HepG2 (cell line): ENCODE measurements around the gene HMCN2. TPM values are rescaled to one million over a fixed set of nuclear protein-coding genes. Genes with fewer than 3 reads are reported as not detected.

Experiments used
- ATAC-seq: fragments of 200-7000 bp; cut with Tn5 transposase; 3 replicates; pipeline ENCODE4 v1.9.1; 2020; ENCODE audit warnings: mild to moderate bottlenecking, moderate library complexity
- BruUV-seq: library from RNA; stranded (reverse); fragments of 400-500 nt; replicated peaks from 2 replicates; lab custom pipeline; 2021; lab: Mats Ljungman, UMichigan
- CTCF ChIA-PET: fragments of 300-600 bp; formaldehyde crosslinking; extraction: SDS; loops from one replicate; lab custom pipeline; 2021; ENCODE audit warnings: low total read pairs, inconsistent platforms, low intra/inter-chr PET ratio; lab: Yijun Ruan, JAX
- POLR2A ChIA-PET: fragments of 350-600 bp; sonication (Branson Sonifier 250); formaldehyde crosslinking; loops from one replicate; lab custom pipeline; 2020; ENCODE audit warnings: antibody characterized with exemption, inconsistent platforms; lab: Yijun Ruan, JAX
- DNase-seq: peaks from one replicate; pipeline ENCODE4 v3.0.0-alpha.2; 2015; ENCODE audit warnings: low spot score
- FAIRE-seq: peaks from 3 replicates; lab custom pipeline; 2011; peaks lifted over from hg19 to GRCh38; lab: Jason Lieb, UNC
- H2AFZ ChIP-seq: one replicate; pipeline ENCODE4 v1.6.1; 2011; ENCODE audit warnings: low read length, inconsistent platforms
- H3K27ac ChIP-seq: fragments of 300-600 bp; 3 replicates; pipeline ENCODE4 v1.8.0; 2011; ENCODE audit warnings: mixed run types, mild to moderate bottlenecking, mixed read lengths, low read length, inconsistent platforms; ENCODE audit not compliant: insufficient read depth; ENCODE audit errors: extremely low read length
- H3K27me3 ChIP-seq, 2 experiments: fragments of 200-600 bp in 1 of 2; 2 replicates in 1 of 2; 3 replicates in 1 of 2; pipeline versions ENCODE4 v1.6.0 to v1.8.0; 2011; ENCODE audit warnings: low read length in 2 of 2, mild to moderate bottlenecking in 2 of 2, moderate library complexity in 2 of 2, inconsistent platforms in 1 of 2; ENCODE audit not compliant: insufficient read depth in 2 of 2, control insufficient read depth in 1 of 2
- H3K36me3 ChIP-seq, 2 experiments: fragments of 200-600 bp in 1 of 2; replicated peaks in 1 of 2; 2 replicates in 1 of 2; 3 replicates in 1 of 2; pipeline versions ENCODE4 v1.5.1 to v1.8.0; 2011; ENCODE audit warnings: low read length in 2 of 2, inconsistent platforms in 1 of 2; ENCODE audit not compliant: insufficient read depth in 2 of 2, control insufficient read depth in 1 of 2
- H3K4me1 ChIP-seq: 2 replicates; pipeline ENCODE4 v1.5.1; 2012; ENCODE audit warnings: low read length, inconsistent platforms; ENCODE audit not compliant: insufficient read depth
- H3K4me2 ChIP-seq: 2 replicates; pipeline ENCODE4 v1.6.0; 2011; ENCODE audit warnings: low read depth, low read length, inconsistent platforms
- H3K4me3 ChIP-seq, 3 experiments: fragments of 200-600 bp in 1 of 3; sonication (generic), shearing (Covaris generic) in 1 of 3; replicated peaks in 1 of 3; 2 replicates each; pipeline ENCODE4 v1.5.1; 2011 to 2016; ENCODE audit warnings: low read length in 3 of 3, inconsistent platforms in 2 of 3, low read depth in 2 of 3, mild to moderate bottlenecking in 2 of 3, control low read depth in 1 of 3, mixed read lengths in 1 of 3; ENCODE audit not compliant: insufficient read depth in 1 of 3
- H3K79me2 ChIP-seq: one replicate; pipeline ENCODE4 v1.6.1; 2011; ENCODE audit warnings: low read length, inconsistent platforms; ENCODE audit not compliant: insufficient read depth
- H3K9ac ChIP-seq: 2 replicates; pipeline ENCODE4 v1.6.0; 2011; ENCODE audit warnings: mild to moderate bottlenecking, low read depth, low read length, inconsistent platforms; ENCODE audit not compliant: insufficient read depth
- H3K9me3 ChIP-seq: 2 replicates; pipeline ENCODE4 v1.5.1; 2012; ENCODE audit warnings: mild to moderate bottlenecking, low read length
- H4K20me1 ChIP-seq: 2 replicates; pipeline ENCODE4 v1.6.0; 2011; ENCODE audit warnings: inconsistent platforms, mild to moderate bottlenecking, low read length, moderate library complexity; ENCODE audit not compliant: insufficient read depth
- IKZF1 ChIP-seq: fragments of 450-650 bp; IDR thresholded peaks from 2 replicates; pipeline ENCODE4 v1.7.1; 2016
- NFYB ChIP-seq: sonication (generic); formaldehyde crosslinking; IDR thresholded peaks from 2 replicates; pipeline ENCODE4 v1.4.0; 2020; ENCODE audit warnings: missing genetic modification reagents
- POLR2AphosphoS2 ChIP-seq: IDR thresholded peaks from 2 replicates; pipeline ENCODE4 v1.6.1; 2011; ENCODE audit warnings: low read depth, low read length, improper control_type of control experiment
- RXRB ChIP-seq: IDR thresholded peaks from 2 replicates; pipeline ENCODE4 v1.6.1; 2016; ENCODE audit warnings: borderline replicate concordance, missing genetic modification reagents, missing compliant biosample characterization
- SRF ChIP-seq: IDR thresholded peaks from 2 replicates; pipeline ENCODE4 v1.6.1; 2011; ENCODE audit warnings: mild to moderate bottlenecking, low read depth, low read length, moderate library complexity
- ZBTB7B ChIP-seq: sonication (generic); formaldehyde crosslinking; IDR thresholded peaks from 2 replicates; pipeline ENCODE4 v1.4.0; 2020; ENCODE audit warnings: missing genetic modification reagents
- ZFP37 ChIP-seq: sonication (generic); formaldehyde crosslinking; IDR thresholded peaks from 2 replicates; pipeline ENCODE4 v1.4.0; 2020; ENCODE audit warnings: missing genetic modification reagents, borderline replicate concordance
- ZKSCAN8 ChIP-seq: IDR thresholded peaks from 2 replicates; pipeline ENCODE4 v1.6.1; 2016; ENCODE audit warnings: borderline replicate concordance, missing genetic modification reagents, missing compliant biosample characterization
- ZNF331 ChIP-seq: sonication (generic); formaldehyde crosslinking; IDR thresholded peaks from 2 replicates; pipeline ENCODE4 v1.4.0; 2020; ENCODE audit warnings: missing genetic modification reagents
- ZNF644 ChIP-seq: IDR thresholded peaks from 2 replicates; pipeline ENCODE4 v1.6.1; 2016; ENCODE audit warnings: low read depth
- ZNF713 ChIP-seq: sonication (generic); formaldehyde crosslinking; IDR thresholded peaks from 2 replicates; pipeline ENCODE4 v1.4.0; 2020; ENCODE audit warnings: mild to moderate bottlenecking, missing genetic modification reagents
- ZNF746 ChIP-seq: sonication (generic); formaldehyde crosslinking; IDR thresholded peaks from 2 replicates; pipeline ENCODE4 v1.8.0; 2022; ENCODE audit warnings: mild to moderate bottlenecking, missing genetic modification reagents
- WGBS: methylation state at CpG from one replicate; pipeline ENCODE4 v1.1.6; 2017; ENCODE audit warnings: low lambda C conversion rate; 5-methylcytosine and 5-hydroxymethylcytosine counted together
- in situ Hi-C: cut with HindIII; loops from 2 replicates; pipeline ENCODE4 v1.10.0; 2017; ENCODE audit warnings: low pct_unique_long_range_greater_than_20kb; ENCODE audit not compliant: extremely low pct_ligation_motif_present
- intact Hi-C: fragments of 100-400 bp; cut with micrococcal nuclease; formaldehyde crosslinking; loops from one replicate; pipeline ENCODE4 v1.10.0; 2022; ENCODE audit not compliant: unreplicated experiment
- polyA plus RNA-seq, 8 experiments: library from polyadenylated mRNA; depleted of rRNA in 3 of 8; stranded (reverse) in 7 of 8; unstranded in 1 of 8; fragments of >200 nt; fragmentation: Illumina TruSeq in 4 of 8; extraction: Trizol in 4 of 8; gene quantifications; 2 replicates each; pipeline versions ENCODE4 v1.2.1 to v1.2.3, GENCODE V29; 2011 to 2016; ENCODE audit warnings: low read depth in 4 of 8, missing spikeins in 1 of 8, mixed read lengths in 1 of 8; ENCODE audit not compliant: insufficient read depth in 1 of 8
- total RNA-seq, 5 experiments: library from RNA; depleted of rRNA; stranded (reverse); fragments of >200 nt; fragmentation: Illumina TruSeq; extraction: Trizol; gene quantifications; 2 replicates each; pipeline ENCODE4 v1.2.3, GENCODE V29; 2016; ENCODE audit warnings: low read depth in 1 of 5
- TF ChIP-seq, protein P1 (sequence below): sonication (generic); formaldehyde crosslinking; IDR thresholded peaks from 2 replicates; pipeline ENCODE4 v1.8.0; 2022; ENCODE audit warnings: mild to moderate bottlenecking, missing genetic modification reagents, borderline replicate concordance
- TF ChIP-seq, protein P2 (sequence below): sonication (generic); formaldehyde crosslinking; IDR thresholded peaks from 2 replicates; pipeline ENCODE4 v1.8.0; 2022; ENCODE audit warnings: missing genetic modification reagents, mild to moderate bottlenecking, inconsistent platforms, borderline replicate concordance
- TF ChIP-seq, protein P3 (sequence below): sonication (generic); formaldehyde crosslinking; IDR thresholded peaks from 2 replicates; pipeline ENCODE4 v1.4.0; 2020; ENCODE audit warnings: missing genetic modification reagents
- TF ChIP-seq, protein P4 (sequence below): sonication (generic); formaldehyde crosslinking; IDR thresholded peaks from 2 replicates; pipeline ENCODE4 v1.5.0; 2020; ENCODE audit warnings: mild to moderate bottlenecking, missing genetic modification reagents, moderate library complexity

Gene HMCN2
- total and polyA plus RNA-seq, 2 of the 13 experiments (the other 11 are each of a cell fraction or from before 2014, with no cell fraction given): 0.09 TPM; not detected in 1

DNA sequence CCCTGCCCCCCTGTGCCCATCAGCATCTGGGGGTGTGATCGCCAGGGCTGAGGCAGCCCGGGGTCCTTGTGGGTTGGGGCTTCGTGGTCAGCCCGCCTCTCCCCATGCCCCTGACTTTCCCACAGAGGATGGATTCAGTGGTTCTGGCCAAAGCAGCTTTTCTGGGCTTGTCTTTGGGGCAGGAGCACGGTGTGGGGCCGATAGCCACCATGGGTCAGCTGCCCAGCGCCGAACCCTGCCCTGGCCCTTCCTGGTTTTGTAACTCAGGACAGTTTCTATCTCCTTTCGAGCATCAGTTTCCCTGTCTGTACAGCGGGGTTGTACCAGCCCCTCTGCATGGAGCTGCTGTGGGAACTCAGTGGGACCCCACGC, 77.1 kb downstream of the HMCN2 start (continued):
- TF ChIP-seq ZNF644 (CRISPR knock-in tag) (no peak), IKZF1 (no peak), POLR2AphosphoS2 (no peak)
- TF ChIP-seq, protein P1, sequence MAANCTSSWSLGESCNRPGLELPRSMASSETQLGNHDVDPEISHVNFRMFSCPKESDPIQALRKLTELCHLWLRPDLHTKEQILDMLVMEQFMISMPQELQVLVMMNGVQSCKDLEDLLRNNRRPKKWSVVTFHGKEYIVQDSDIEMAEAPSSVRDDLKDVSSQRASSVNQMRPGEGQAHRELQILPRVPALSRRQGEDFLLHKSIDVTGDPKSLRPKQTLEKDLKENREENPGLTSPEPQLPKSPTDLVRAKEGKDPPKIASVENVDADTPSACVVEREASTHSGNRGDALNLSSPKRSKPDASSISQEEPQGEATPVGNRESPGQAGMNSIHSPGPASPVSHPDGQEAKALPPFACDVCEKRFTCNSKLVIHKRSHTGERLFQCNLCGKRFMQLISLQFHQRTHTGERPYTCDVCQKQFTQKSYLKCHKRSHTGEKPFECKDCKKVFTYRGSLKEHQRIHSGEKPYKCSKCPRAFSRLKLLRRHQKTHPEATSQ: no peak
- TF ChIP-seq, protein P2, sequence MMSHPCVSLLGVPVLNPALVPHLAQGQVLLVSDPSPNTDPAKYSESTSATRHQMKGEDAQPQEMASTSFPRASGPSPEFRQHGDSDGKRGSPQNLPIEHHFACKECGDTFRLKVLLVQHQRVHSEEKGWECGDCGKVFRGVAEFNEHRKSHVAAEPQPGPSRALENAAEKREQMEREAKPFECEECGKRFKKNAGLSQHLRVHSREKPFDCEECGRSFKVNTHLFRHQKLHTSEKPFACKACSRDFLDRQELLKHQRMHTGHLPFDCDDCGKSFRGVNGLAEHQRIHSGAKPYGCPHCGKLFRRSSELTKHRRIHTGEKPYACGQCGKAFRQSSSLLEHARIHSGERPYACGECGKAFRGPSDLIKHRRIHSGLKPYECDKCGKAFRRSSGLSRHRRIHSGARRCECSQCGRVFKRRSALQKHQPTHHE (CRISPR knock-in tag): no peak

DNA sequence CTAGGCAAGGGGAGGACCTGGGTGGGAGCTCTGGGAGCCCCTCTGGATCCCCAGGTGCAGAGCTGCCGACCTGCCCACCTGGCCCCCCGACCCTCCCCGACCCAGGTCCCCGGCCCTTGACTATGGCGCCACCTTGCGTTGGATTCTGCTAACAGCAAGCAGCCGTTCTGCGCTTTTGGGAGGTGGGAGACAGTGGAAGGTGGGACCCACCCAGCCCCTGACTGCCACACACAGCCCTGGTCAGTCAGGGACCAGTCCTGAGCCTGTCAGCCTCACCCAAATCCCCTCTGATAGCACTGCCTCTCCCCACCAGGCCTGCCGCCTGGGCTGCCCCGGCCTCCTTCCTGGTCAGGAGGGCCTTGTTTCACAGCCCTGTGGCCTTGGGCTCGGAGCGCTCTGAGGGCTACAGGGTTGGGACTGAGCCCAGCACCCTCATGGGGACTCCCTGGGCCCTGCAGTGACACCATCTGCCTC, 77.9 kb downstream of the HMCN2 start:
- Histone ChIP-seq H3K4me2 (no peak overlapping the region), H4K20me1 (no peaks in the 10 kb centered on the region), H3K9ac (no peak overlapping the region), H3K79me2 (no peaks in the 10 kb centered on the region), H3K4me3 (no peak overlapping the region), H3K27me3 (peaks cover 0 to 1% of the 10 kb centered on the region in 2 experiments; a peak in 2 of 5 replicates), H3K9me3 (no peaks in the 10 kb centered on the region), H3K27ac (no peak overlapping the region), H3K4me1 (no peaks in the 10 kb centered on the region), H3K36me3 (no peaks in the 10 kb centered on the region), H2AFZ (no peak overlapping the region)
- POLR2A ChIA-PET: no interaction called here
- FAIRE-seq: no peak
- BruUV-seq: no TSS peak
- intact Hi-C loops: no loop called here
- in situ Hi-C loops: loop anchor here (10.0 kb wide), 1 partner anchor 229 kb away; no protein-coding TSS in a partner anchor
- whole genome bisulfite sequencing: no CpG with 5 or more reads among the region's 12 CpGs
- ATAC-seq: peak; percentile 40
- CTCF ChIA-PET: interaction anchor here (1.8 kb wide), 1 partner anchor 236 kb away, joined by 4 read pairs; no protein-coding TSS in a partner anchor
- DNase-seq: no peak
- no peak for TF ChIP-seq ZNF713 (CRISPR knock-in tag)
- no peak for TF ChIP-seq ZKSCAN8 (CRISPR knock-in tag)
- no peak for TF ChIP-seq SRF
- TF ChIP-seq, protein P3, sequence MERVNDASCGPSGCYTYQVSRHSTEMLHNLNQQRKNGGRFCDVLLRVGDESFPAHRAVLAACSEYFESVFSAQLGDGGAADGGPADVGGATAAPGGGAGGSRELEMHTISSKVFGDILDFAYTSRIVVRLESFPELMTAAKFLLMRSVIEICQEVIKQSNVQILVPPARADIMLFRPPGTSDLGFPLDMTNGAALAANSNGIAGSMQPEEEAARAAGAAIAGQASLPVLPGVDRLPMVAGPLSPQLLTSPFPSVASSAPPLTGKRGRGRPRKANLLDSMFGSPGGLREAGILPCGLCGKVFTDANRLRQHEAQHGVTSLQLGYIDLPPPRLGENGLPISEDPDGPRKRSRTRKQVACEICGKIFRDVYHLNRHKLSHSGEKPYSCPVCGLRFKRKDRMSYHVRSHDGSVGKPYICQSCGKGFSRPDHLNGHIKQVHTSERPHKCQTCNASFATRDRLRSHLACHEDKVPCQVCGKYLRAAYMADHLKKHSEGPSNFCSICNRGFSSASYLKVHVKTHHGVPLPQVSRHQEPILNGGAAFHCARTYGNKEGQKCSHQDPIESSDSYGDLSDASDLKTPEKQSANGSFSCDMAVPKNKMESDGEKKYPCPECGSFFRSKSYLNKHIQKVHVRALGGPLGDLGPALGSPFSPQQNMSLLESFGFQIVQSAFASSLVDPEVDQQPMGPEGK (CRISPR knock-in tag): peak; percentile 23; the same call in 1 of the 2 replicates
- TF ChIP-seq, protein P4, sequence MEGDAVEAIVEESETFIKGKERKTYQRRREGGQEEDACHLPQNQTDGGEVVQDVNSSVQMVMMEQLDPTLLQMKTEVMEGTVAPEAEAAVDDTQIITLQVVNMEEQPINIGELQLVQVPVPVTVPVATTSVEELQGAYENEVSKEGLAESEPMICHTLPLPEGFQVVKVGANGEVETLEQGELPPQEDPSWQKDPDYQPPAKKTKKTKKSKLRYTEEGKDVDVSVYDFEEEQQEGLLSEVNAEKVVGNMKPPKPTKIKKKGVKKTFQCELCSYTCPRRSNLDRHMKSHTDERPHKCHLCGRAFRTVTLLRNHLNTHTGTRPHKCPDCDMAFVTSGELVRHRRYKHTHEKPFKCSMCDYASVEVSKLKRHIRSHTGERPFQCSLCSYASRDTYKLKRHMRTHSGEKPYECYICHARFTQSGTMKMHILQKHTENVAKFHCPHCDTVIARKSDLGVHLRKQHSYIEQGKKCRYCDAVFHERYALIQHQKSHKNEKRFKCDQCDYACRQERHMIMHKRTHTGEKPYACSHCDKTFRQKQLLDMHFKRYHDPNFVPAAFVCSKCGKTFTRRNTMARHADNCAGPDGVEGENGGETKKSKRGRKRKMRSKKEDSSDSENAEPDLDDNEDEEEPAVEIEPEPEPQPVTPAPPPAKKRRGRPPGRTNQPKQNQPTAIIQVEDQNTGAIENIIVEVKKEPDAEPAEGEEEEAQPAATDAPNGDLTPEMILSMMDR: peak; percentile 84
- TF ChIP-seq ZNF746 (CRISPR knock-in tag): no peak
- no peak for TF ChIP-seq RXRB (CRISPR knock-in tag)
- no peak for TF ChIP-seq NFYB
- no peak for TF ChIP-seq ZNF331 (CRISPR knock-in tag)
- peak; percentile 40; the same call in 1 of the 2 replicates for TF ChIP-seq ZBTB7B (CRISPR knock-in tag)
- TF ChIP-seq ZFP37 (CRISPR knock-in tag): no peak
